NCI-H1092 (cell line): ENCODE results near the gene UBD.

Experiments used
- DNase-seq: peaks from one replicate; lab custom pipeline; 2025; lab: John Stamatoyannopoulos, UW

UBD gene

GRCh38 chr6:29559524-29560287 lies at the start of gene UBD:
TSS of gene UBD (minus strand) at chr6:29559732. CDS start at chr6:29559701, 31 bp downstream.
- DNase-seq: no peak

- no peak for DNase-seq
Measured at GRCh38 chr6:29608131-29608530, 48.6 kb upstream of the UBD start.

GRCh38 chr6:29603930-29604329 lies 44.4 kb upstream of the UBD start:
- no peak for DNase-seq

GRCh38 chr6:29603456-29603855 lies 43.9 kb upstream of the UBD start:
- no peak for DNase-seq

GRCh38 chr6:29602564-29603361 lies 43.2 kb upstream of the UBD start:
- DNase-seq: no peak

GRCh38 chr6:29598172-29598747 lies 38.7 kb upstream of the UBD start:
- DNase-seq: no peak

- DNase-seq: no peak
Measured at GRCh38 chr6:29597184-29597583, 37.7 kb upstream of the UBD start.

GRCh38 chr6:29596381-29596900 lies 36.9 kb upstream of the UBD start:
- no peak for DNase-seq

- no peak for DNase-seq
Measured at GRCh38 chr6:29593199-29593855, 33.8 kb upstream of the UBD start.

- no peak for DNase-seq
Measured at GRCh38 chr6:29591677-29592076, 32.1 kb upstream of the UBD start.

- DNase-seq: no peak
Measured at GRCh38 chr6:29590218-29590808, 30.8 kb upstream of the UBD start.

GRCh38 chr6:29589423-29590048 lies 30.0 kb upstream of the UBD start:
- DNase-seq: no peak

GRCh38 chr6:29584821-29585220 lies 25.3 kb upstream of the UBD start, which contains the start of gene OR2H2:
TSS of gene OR2H2 (plus strand) at chr6:29585121. CDS start at chr6:29587945, 2,824 bp downstream.
- no peak for DNase-seq

GRCh38 chr6:29577544-29577943 lies 18.0 kb upstream of the UBD start:
- DNase-seq: no peak

- DNase-seq: no peak
Measured at GRCh38 chr6:29576056-29576455, 16.5 kb upstream of the UBD start.

GRCh38 chr6:29567991-29568390 lies 8.5 kb upstream of the UBD start:
- no peak for DNase-seq

- DNase-seq: no peak
Measured at GRCh38 chr6:29567541-29567940, 8.0 kb upstream of the UBD start.

GRCh38 chr6:29566856-29567255 lies 7.3 kb upstream of the UBD start:
- DNase-seq: no peak

GRCh38 chr6:29564875-29565274 lies 5.3 kb upstream of the UBD start:
- no peak for DNase-seq

- DNase-seq: no peak
Measured at GRCh38 chr6:29563435-29563965, 4.0 kb upstream of the UBD start.

GRCh38 chr6:29561606-29562181 lies 2.2 kb upstream of the UBD start:
- DNase-seq: no peak
